ENCODE measurements around the gene SEC11C. TPM values are rescaled to one million over a fixed set of nuclear protein-coding genes. Genes with fewer than 3 reads are reported as not detected.

The SEC11C gene
- 15.9 and 21.6 TPM in 2 replicates for total RNA-seq

DNA sequence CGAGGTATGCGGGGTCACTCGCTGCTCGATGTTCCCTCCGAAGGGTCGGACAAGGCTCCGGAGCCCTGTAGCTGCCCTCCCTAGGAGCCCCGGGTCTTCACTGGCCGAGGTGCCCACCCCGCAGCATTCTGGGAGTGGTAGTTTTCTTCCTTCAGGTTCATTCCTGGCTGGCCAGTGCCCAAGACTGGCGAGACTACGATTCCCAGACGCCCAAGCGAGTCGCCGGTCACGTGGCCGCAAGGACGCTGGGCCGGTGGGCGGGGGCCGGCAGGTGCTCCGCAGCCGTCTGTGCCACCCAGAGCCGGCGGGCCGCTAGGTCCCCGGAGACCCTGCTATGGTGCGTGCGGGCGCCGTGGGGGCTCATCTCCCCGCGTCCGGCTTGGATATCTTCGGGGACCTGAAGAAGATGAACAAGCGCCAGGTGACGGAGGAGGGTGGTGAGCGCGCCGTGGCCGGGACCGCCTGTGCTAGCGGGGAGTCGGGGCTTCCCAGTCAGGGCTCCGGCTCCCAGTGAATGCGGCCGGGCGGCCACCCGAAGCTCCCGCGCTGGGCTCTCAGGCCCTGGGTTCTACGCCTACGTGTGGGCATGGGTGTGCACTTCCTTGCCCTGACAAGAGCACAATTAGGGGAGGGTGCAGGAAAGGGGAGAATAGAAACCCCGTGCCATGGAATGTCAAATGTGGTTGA is at the start of gene SEC11C:
TSS of gene SEC11C (plus strand) at position 270 of the 687 bp plus-strand sequence. CDS start at position 335, 65 bp downstream.

Other genes starting within 250 kb of the SEC11C start
- gene GRP, start 80.3 kb downstream of the SEC11C start, total RNA-seq = not detected in 2 replicates
- not detected in 2 replicates for gene RAX, start 133.6 kb downstream of the SEC11C start, total RNA-seq
- not detected in 2 replicates for gene CPLX4, start 178.8 kb downstream of the SEC11C start, total RNA-seq
- gene LMAN1, start 219.4 kb downstream of the SEC11C start, total RNA-seq = 236 and 279 TPM in 2 replicates

Measured in smooth muscle cell of bladder (primary cell).